ENCODE data around the gene TNS1.

TNS1 gene

DNA sequence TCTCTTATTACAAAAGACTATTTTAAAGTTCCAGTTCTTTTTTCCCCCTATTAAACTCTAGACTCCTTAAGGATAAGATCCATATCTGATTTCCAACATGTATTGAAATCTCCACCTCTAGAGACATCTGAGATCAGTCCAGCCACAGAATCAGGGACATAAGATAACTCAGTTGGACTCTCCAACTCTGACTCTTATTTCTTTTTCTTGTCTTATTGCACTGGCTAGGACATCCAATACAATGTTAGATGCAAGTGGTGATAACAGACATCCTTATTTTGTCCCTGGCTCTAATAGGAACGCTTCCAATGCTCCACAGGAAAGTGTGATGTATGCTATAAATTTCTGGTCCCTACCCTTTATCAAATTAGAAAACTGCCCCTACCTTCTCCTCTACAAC is 158.1 kb downstream of the TNS1 start:
- DNase-seq, result no peak

DNA sequence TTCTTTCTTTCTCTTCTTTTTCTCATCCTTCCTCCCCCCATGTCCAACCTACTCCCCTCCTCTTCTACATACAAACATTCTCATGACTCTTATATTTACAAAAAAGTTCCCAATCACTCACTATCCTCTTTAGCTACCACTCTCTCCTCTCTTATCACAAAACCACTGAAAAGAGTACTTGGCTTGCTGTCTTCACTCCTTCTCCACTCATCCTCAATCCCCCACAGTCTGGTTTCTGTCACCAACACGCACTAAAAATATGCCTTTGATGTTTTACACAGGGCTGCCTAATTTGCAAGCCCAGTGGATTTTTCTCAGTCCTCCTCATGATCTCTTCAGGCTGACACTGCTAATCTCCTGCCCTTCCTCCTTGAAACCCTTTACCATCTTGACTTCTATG is 159.5 kb downstream of the TNS1 start:
- no peak for DNase-seq

- no peak for DNase-seq
Measured at GRCh38 chr2:217842017-217842416, 160.8 kb downstream of the TNS1 start.

DNA sequence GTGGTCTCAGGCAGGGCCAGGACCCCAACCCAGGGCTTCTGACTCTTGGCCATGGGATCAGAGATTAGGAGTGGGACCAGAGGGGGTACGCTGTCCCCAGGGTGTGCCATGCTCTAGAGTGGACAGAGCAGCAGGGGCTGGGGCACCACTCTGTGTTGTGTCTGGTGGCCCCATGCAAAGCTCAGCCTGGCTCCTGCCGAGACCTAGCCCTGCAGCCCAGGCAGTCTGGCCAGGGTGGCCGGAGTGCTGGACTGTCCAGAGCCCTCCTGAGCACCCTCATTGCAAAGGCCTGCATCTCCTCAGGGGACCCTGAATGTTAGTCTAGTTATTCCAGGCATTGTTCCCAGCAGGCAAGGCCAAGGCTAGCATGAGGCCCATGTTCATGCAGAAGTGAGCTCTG is 162.3 kb downstream of the TNS1 start:
- DNase-seq, result no peak

- no peak for DNase-seq
Measured at GRCh38 chr2:217839750-217840107, 163.1 kb downstream of the TNS1 start.

GRCh38 chr2:217839073-217839749 is 163.6 kb downstream of the TNS1 start:
- DNase-seq, result no peak

DNA sequence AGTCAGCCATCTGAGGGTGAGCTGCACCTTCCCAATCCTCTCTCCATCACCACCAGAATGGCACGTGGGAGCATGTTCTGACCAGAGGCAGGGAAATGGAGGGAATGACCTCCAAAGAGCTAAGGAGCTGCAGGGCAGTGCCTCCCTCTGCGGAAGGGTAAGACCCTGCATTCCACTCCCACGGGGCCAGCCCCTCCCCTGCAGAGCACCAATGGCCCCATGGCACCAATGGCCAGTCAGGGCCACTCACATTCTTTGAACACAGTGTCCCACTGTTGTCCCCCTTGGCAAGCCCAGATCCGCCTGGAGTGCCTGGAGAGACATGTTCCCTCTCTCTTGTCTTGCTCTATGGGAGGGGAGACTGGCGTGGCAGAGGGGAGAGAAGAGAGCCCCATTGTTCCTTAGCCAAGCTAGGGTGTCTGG is 164.4 kb downstream of the TNS1 start:
- peak; percentile 85 for DNase-seq

- DNase-seq, result no peak
Measured at GRCh38 chr2:217837530-217837929, 165.3 kb downstream of the TNS1 start.

DNA sequence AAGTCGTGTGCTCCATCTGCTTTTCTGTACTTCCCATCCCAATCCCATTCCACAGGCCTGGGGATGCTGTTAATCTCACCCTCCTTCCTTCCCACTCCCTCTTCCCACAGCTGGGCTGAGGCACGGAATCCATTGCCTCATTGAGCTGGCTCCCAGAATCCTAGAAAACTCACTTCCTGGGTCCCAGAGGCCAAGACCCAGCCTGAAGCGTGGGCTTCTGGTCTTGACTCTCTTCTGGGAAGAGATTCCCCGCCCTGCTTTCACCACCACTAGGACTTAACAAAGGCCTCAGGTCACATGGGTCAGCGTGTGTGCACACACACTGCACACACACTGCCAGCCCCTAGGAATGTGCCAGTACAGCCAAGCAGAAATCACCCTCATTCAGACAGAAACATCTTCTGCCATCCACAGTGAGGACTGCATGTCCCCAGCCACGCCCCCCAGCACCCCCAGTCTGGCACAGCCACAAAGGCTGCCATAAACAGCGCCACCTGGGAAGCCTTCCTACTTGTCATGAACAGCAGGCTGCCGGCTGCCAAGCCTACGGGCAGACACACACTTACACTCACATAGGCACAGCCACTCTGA is 165.8 kb downstream of the TNS1 start:
- peak; percentile 69 for DNase-seq

DNA sequence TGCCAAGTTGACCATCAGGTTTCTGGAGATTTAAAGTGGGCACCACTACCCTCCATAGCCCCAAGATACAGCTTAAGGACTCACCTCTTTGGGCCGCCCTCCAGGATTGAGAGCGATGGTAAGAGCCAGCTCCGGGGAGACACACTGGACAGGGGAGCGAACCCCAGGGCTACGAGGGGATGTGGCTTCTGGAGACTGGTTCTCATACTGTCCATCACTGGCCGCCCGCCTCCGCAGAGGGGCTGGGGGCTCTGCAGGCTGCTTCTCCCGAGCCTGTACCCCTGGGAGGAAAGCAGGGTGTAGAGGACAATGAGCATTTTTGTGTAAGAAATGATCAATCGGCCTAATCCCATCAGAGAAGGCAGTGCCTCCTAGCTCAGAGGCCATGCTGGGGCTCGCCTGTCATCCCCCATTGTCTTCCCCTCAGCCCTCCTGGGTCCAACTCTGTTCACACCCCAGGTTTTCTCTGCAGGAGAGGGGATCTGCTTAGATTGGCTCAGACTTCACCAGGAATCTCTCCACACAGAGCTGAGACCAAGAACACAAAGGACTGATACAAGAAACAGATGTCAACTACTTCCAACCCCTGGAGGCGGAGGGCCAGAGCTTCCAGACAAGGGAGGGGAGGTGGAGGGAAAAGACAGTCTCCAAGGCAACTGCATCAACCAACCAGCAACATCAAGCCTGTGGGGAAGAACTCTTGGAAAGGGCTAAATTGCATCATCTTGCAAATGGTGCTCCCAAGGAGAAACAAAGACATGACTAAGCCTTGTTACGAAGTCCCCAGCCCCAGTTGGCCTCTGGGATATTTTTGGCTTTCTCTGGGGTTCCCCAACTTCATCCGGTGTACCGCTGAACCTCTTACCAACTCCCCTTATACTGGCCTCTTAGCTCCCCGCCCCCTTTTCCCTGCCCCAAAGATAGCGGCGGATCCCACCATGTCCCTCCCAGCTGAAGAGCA is 166.6 kb downstream of the TNS1 start:
- DNase-seq, result no peak

DNA sequence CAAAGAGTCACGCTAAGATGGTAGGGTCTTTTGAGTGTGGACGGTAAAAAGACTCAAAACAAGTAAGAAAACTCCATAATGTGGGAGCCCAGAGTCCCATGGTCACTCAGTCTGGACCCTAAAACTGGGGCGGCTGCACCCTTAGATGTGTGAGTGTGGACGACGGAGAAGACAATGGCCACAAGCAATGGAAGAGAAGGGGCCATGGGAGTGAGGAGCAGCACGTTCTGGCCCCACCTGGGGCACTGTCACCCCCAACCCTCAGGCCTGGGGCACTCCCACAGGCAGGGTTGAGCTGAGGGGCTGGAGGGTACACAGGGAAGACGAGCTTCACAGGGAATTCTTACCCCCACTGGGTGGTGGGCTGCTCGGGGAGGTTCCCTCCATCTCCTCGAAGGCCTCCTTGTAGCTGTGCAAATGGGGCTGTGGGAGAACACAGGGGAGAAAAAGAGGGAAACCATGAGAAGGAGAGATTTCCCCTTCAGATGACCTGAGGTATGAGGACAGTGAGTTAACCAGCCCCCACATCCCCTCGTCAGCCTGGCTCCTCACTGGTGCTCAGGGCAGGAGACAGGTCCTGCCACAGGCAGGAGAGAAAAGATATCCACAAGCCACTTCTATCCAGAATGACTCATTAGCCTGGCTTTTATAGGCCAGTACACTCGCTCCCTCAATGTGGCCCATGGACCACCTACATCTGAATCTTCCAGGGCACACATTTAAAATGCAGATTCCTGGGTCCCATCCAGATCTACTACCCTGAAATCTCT is 167.9 kb downstream of the TNS1 start:
- no peak for DNase-seq

GRCh38 chr2:217834057-217834620 is 168.7 kb downstream of the TNS1 start:
- no peak for DNase-seq

DNA sequence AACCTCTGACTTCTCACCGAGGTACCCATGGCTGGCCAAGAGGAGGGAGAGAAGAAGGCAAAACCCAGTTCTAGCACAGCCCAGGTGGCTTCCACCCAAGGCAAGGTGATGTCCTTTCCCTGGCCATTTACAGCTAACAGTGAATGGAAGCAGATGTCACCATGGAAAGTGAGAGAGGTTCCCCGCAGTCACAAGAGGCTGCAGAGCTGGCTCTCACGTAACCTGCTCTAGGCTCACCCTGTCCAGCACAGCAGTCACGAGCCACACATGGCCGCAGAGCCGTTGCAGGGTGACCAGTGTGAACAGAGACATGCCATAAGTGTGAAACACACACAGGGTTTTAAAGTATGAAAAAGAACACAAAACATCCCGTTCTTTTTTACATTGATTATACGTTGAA is 169.4 kb downstream of the TNS1 start:
- DNase-seq, result no peak

GRCh38 chr2:217832987-217833386 is 169.8 kb downstream of the TNS1 start:
- no peak for DNase-seq

- no peak for DNase-seq
Measured at GRCh38 chr2:217832115-217832514, 170.7 kb downstream of the TNS1 start.

GRCh38 chr2:217831306-217831705 is 171.5 kb downstream of the TNS1 start:
- DNase-seq, result no peak

- DNase-seq, result no peak
Measured at GRCh38 chr2:217830807-217831206, 172.0 kb downstream of the TNS1 start.

DNA sequence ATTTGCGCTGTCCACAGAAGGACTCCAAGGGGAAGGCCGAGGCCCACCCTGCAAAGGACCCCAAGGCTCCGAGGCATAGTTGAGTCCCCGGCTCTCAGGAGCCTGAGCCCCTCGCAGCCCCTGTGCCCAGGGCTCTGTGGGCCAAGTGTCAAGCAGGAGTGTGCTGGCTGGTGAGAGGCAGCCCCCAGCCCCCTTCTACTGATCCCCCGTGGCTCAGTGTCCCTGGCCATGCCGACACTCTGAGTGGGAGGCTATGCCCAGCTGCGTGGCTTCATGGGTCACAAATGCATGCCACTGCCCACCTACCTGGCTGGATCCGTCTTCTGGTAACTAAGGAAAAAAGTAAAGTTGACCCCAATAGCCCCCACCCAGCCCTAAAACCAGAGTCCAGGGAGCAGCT is 172.7 kb downstream of the TNS1 start:
- DNase-seq, result no peak

DNA sequence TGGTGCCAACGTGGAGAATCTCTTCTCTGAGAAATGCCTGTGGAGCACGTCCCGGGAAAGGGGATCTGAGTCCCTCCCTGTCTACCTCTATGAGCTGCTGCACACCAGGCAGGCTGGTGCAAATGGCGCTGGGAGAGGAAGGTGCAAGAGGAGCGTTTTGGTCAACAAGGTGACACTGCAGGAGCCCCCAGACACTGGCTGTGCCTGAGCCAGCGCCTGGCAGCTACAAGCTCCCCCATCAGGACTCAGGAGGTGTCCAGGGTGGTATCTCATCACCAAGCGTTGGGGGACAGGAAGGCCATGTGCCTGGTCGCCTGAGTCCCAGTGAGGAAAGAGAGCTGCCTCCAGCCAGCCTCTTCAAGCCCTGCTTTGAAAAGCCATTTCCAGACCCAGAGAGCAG is 173.4 kb downstream of the TNS1 start:
- no peak for DNase-seq

DNA sequence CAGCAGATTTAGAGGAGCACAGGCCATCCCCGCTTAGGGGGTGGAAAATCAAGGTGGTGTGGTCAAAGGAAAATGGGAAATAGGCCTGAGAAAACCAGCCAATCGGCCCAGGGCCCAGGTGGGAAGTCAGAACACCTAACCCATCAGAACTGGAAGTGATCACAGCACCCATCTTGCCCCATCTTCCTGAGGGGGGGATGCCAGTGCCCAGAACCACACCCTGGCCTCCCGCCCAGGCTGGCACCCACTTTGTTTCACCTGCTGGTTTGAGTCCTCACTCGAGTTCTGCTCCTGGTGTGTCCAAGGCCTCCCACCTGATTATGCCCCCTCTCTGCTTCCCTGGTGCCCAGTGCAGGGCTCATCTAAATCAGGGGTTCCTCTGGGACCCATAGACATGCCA is 174.5 kb downstream of the TNS1 start:
- DNase-seq, result no peak

- no peak for DNase-seq
Measured at GRCh38 chr2:217827430-217828201, 175.2 kb downstream of the TNS1 start.

DNA sequence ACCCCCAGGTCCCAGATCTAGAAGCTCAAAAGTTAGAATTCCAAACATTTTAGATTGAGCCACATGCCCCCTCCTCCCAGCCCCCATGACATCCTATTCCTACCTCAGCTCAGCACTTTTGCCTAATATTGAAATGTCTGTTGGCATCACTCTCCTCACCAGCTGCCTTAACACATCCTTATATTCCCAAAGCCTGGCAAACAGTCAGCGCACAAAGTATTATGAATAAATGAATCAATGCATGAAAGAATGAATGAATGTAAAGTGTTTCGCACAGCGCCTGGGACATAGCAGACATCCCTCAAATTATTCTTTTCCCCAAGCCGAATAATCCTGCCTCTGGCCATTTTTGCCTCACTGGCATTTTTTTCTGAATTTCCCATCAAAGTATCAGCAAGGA is 175.8 kb downstream of the TNS1 start:
- DNase-seq, result no peak
